ENCODE measurements around the gene PHYH. TPM values are rescaled to one million over a fixed set of nuclear protein-coding genes. Genes with fewer than 3 reads are reported as not detected.
"Not testable (repeated sequence)": the region's sequence is repeated elsewhere in the genome, so short reads cannot be mapped to it uniquely, and the experiment has no call there.

PHYH gene
- total RNA-seq, 1 donor from 2014 or later = 22.1 TPM

DNA sequence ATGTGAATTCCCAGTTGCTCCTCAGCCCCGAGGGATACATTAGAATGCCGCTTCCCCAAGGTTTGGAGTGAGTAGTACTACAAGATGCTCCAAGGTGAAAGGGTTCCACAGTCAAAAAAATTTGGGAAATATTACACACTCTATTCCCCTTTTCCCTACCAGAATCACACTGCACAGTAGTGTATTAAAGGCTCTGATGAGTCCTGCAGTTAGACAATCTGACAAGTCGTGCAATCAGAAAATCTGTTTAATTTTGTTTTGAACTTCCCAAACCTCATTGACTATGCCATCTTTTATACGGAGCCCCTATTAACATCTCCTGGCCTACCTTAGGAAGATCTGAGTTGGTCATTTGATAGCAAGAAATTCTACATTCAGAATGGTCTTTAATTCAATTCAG lies 52.1 kb downstream of the PHYH start:
- DNase-seq (ENCODE audit: extremely low spot score, unreplicated experiment) = no peak
- H3K36me3 Mint-ChIP-seq (ENCODE audit: unreplicated experiment) = no peaks in the 10 kb centered on the region
- peaks cover 12% of the 10 kb centered on the region for H3K27me3 Mint-ChIP-seq (ENCODE audit: unreplicated experiment)
- H3K4me3 Mint-ChIP-seq (ENCODE audit: unreplicated experiment) = no peak overlapping the region
- no peak overlapping the region for H3K27ac Mint-ChIP-seq (ENCODE audit: unreplicated experiment)
- H3K4me1 Mint-ChIP-seq (ENCODE audit: unreplicated experiment) = no peaks in the 10 kb centered on the region
- H3K9me3 Mint-ChIP-seq (ENCODE audit: unreplicated experiment) = no peaks in the 10 kb centered on the region
- TF ChIP-seq, protein P1, sequence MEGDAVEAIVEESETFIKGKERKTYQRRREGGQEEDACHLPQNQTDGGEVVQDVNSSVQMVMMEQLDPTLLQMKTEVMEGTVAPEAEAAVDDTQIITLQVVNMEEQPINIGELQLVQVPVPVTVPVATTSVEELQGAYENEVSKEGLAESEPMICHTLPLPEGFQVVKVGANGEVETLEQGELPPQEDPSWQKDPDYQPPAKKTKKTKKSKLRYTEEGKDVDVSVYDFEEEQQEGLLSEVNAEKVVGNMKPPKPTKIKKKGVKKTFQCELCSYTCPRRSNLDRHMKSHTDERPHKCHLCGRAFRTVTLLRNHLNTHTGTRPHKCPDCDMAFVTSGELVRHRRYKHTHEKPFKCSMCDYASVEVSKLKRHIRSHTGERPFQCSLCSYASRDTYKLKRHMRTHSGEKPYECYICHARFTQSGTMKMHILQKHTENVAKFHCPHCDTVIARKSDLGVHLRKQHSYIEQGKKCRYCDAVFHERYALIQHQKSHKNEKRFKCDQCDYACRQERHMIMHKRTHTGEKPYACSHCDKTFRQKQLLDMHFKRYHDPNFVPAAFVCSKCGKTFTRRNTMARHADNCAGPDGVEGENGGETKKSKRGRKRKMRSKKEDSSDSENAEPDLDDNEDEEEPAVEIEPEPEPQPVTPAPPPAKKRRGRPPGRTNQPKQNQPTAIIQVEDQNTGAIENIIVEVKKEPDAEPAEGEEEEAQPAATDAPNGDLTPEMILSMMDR (IDR thresholded peaks at IDR 0.05) = no peak

DNA sequence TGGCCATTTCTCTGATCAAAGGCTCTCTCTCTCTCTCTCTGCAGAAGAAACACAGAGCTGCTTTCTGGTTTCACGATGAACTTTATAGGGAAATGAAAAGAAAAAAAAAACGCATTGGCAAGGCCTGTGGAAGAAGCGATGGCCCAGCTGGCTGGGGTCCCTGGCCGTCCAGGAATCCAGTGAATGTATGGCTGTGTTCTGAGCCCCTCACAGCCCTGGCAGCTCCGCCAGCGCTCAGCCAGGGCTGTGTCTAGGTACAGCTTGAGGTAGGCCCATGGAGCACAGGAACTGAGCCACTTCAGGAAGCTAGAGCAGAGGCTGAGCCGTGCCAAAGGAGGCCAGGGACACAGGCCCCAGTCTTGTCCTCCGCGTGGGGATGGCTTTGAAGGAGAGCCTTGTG lies 52.6 kb downstream of the PHYH start:
- H3K27me3 Mint-ChIP-seq (ENCODE audit: unreplicated experiment) = peaks cover 12% of the 10 kb centered on the region
- H3K9me3 Mint-ChIP-seq (ENCODE audit: unreplicated experiment) = no peaks in the 10 kb centered on the region
- no peak for DNase-seq (ENCODE audit: extremely low spot score, unreplicated experiment)
- TF ChIP-seq, protein P1 (IDR thresholded peaks at IDR 0.05) = no peak
- no peaks in the 10 kb centered on the region for H3K36me3 Mint-ChIP-seq (ENCODE audit: unreplicated experiment)
- H3K4me1 Mint-ChIP-seq (ENCODE audit: unreplicated experiment) = no peaks in the 10 kb centered on the region
- no peak overlapping the region for H3K4me3 Mint-ChIP-seq (ENCODE audit: unreplicated experiment)
- no peak overlapping the region for H3K27ac Mint-ChIP-seq (ENCODE audit: unreplicated experiment)

DNA sequence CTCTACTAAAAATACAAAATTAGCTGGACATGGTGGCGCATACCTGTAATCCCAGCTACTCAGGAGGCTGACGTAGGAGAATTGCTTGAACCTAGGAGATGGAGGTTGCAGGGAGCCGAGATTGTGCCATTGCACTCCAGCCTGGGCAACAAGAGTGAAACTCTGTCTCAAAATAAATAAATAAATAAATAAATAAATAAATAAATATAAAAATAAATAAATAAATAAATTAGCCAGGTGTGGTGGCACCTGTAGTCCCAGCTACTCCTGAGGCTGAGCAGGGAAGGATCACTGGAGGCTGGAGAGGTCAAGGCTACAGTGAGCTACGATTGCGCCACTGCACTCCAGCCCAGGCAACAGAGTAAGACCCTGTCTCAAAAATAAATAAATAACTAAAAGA lies 57.6 kb downstream of the PHYH start:
- H3K27ac Mint-ChIP-seq (ENCODE audit: unreplicated experiment); H3K4me1 Mint-ChIP-seq (ENCODE audit: unreplicated experiment); H3K27me3 Mint-ChIP-seq (ENCODE audit: unreplicated experiment); H3K4me3 Mint-ChIP-seq (ENCODE audit: unreplicated experiment); H3K36me3 Mint-ChIP-seq (ENCODE audit: unreplicated experiment); H3K9me3 Mint-ChIP-seq (ENCODE audit: unreplicated experiment); DNase-seq (ENCODE audit: extremely low spot score, unreplicated experiment): not testable (repeated sequence)

DNA sequence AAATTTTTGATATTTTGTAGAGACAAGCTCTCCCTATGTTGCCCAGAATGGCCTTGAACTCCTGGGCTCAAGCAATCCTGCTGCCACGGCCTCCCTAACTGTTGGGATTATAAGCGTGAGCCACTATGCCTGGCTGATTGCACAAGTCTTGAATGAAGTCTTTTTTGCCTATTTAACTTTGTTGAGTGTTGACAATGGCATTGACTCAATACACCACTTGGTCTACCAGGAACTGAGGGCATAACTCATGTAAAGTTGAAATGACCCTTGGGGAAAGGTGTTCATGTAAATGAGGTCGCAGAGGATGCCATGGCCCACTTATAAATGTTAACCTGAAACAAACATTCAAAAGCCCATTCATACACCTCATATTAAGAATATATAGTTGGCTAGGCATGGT lies 58.3 kb downstream of the PHYH start:
- H3K27me3 Mint-ChIP-seq (ENCODE audit: unreplicated experiment) = peaks cover 7% of the 10 kb centered on the region
- no peaks in the 10 kb centered on the region for H3K36me3 Mint-ChIP-seq (ENCODE audit: unreplicated experiment)
- H3K27ac Mint-ChIP-seq (ENCODE audit: unreplicated experiment) = no peak overlapping the region
- H3K9me3 Mint-ChIP-seq (ENCODE audit: unreplicated experiment) = no peaks in the 10 kb centered on the region
- no peak overlapping the region for H3K4me3 Mint-ChIP-seq (ENCODE audit: unreplicated experiment)
- no peak for DNase-seq (ENCODE audit: extremely low spot score, unreplicated experiment)
- TF ChIP-seq, protein P1 (IDR thresholded peaks at IDR 0.05) = no peak
- no peaks in the 10 kb centered on the region for H3K4me1 Mint-ChIP-seq (ENCODE audit: unreplicated experiment)

DNA sequence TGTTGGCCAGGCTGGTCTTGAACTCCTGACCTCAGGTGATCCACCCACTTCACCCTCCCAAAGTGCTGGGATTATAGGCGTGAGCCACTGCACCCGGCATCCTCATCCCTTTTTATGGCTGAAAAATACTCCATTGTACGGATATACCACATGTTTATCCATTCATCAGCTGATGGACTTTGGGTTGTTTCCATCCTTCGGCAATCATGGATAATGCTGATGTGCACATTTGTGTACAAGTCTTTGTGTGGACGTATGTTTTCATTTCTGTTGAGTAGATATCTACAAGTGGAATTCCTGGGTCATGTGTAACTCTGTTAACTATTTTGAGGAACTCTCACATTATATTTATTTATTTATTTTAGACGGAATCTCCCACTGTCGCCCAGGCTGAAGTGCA lies 59.9 kb downstream of the PHYH start:
- H3K36me3 Mint-ChIP-seq (ENCODE audit: unreplicated experiment) = no peaks in the 10 kb centered on the region
- TF ChIP-seq, protein P1 (IDR thresholded peaks at IDR 0.05) = no peak
- H3K4me1 Mint-ChIP-seq (ENCODE audit: unreplicated experiment) = no peaks in the 10 kb centered on the region
- no peaks in the 10 kb centered on the region for H3K9me3 Mint-ChIP-seq (ENCODE audit: unreplicated experiment)
- no peak overlapping the region for H3K4me3 Mint-ChIP-seq (ENCODE audit: unreplicated experiment)
- no peak for DNase-seq (ENCODE audit: extremely low spot score, unreplicated experiment)
- H3K27ac Mint-ChIP-seq (ENCODE audit: unreplicated experiment) = no peak overlapping the region
- peaks cover 8% of the 10 kb centered on the region for H3K27me3 Mint-ChIP-seq (ENCODE audit: unreplicated experiment)

Measured in osteocyte (in vitro differentiated cells).